HG02943 (cell line): ENCODE data around the gene RSPH10B.
"Not testable (repeated sequence)": the region's sequence is repeated elsewhere in the genome, so short reads cannot be mapped to it uniquely, and the experiment has no call there.

Experiments
- ATAC-seq: cut with Tn5 transposase; IDR thresholded peaks from one replicate; pipeline ENCODE4 v1.9.1; 2021; ENCODE audit warnings: mild to moderate bottlenecking, low read depth, moderate library complexity; ENCODE audit not compliant: unreplicated experiment

RSPH10B gene

GRCh38 chr7:5970347-5970911 is at the start of gene RSPH10B:
TSS of gene RSPH10B (minus strand) at chr7:5970689. CDS start at chr7:5967116, 3,573 bp downstream.
- ATAC-seq, result not testable (repeated sequence)

GRCh38 chr7:6016653-6016966 is 46.1 kb upstream of the RSPH10B start:
- ATAC-seq, result no peak

GRCh38 chr7:6015917-6016652 is 45.6 kb upstream of the RSPH10B start:
- no peak for ATAC-seq

DNA sequence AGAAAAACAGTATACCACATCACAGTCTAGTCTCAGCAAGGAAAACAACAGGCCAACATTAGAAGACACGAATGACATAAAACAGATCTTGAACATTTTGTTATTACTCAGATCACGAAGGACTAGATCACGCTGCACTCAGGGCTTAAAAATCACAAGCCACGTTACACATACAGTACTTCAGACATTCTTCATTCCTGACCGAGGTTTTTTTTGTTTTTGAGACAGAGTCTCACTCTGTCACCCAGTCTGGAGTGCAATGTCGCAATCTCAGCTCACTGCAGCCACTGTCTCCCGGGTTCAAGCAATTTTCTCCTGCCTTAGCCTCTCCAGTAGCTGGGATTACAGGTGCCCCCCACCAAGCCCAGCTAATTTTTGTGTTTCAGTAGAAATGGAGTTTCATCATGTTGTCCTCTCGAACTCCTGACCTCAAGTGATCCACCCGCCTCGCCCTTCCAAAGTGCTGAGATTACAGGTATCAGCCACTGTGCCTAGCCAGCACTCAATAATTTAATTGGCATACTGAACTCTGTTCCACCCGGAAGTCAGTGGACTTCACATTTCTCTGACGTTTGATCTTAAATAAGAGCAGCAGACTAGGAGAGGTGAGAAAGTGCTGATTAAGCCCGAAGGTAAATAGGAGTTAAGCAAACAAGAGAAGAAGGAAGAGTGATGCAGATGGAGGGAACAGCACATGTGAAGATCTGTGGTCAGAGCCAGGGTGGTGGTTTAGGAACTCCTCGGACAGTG is 42.0 kb upstream of the RSPH10B start:
- no peak for ATAC-seq

GRCh38 chr7:6011541-6011940 is 41.1 kb upstream of the RSPH10B start:
- no peak for ATAC-seq

- ATAC-seq, result not testable (repeated sequence)
These were observed 39.9 kb upstream of the RSPH10B start for GRCh38 chr7:6010370-6010769.

DNA sequence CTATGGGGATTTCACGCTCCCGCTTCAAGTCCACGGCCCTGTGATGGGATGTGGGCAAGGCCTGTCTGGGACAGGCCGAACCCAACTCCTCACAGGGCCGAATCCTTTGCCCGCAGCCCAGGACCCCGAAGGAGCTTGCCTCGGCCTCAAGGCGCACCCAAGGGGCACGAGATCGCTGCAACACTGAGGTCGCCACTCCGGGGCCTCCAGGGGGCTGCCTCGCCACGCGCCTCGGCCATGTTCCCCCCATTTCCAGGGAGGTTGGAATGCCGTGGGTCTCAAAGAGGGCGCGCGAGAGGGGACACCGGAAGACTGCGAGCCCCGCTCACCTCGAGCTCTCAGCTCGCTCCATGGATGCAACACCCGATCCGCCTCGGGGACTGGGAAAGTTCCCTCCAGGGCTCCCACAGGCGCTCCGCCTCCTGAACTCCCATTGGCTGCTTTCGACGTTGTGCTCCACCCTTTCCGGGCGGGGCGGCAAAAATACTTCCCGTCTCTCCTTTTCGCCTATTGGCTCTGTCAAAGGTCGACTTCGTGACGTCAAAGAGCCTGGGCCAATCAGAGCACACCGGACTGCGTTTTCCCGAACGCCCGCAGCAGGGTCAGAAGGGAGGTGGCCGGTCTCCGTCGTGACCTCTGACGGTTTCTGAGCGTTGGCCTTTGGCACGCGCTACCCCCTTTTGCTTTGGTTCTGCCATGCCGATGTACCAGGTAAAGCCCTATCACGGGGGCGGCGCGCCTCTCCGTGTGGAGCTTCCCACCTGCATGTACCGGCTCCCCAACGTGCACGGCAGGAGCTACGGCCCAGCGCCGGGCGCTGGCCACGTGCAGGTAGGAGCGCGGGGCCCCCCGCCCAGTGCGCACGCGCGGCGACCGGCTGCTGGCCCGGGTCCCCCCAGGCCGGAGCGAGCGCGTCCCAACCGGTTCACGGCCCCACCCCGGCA is 38.5 kb upstream of the RSPH10B start, which contains the start of the genes AIMP2 and PMS2:
Gene AIMP2 (plus strand): TSS at position 605 of the 944 bp plus-strand sequence. CDS start 92 bp downstream, at position 697.
Gene PMS2 (minus strand): TSS at position 382 of the 944 bp plus-strand sequence. CDS start 30 bp downstream, at position 352.
- ATAC-seq, result peak; percentile 94

- ATAC-seq, result not testable (repeated sequence)
These were observed 37.5 kb upstream of the RSPH10B start for GRCh38 chr7:6007835-6008590.

- ATAC-seq, result no peak
These were observed 36.9 kb upstream of the RSPH10B start for GRCh38 chr7:6007386-6007785.

- ATAC-seq, result no peak
These were observed 26.8 kb upstream of the RSPH10B start for GRCh38 chr7:5997210-5997808.

DNA sequence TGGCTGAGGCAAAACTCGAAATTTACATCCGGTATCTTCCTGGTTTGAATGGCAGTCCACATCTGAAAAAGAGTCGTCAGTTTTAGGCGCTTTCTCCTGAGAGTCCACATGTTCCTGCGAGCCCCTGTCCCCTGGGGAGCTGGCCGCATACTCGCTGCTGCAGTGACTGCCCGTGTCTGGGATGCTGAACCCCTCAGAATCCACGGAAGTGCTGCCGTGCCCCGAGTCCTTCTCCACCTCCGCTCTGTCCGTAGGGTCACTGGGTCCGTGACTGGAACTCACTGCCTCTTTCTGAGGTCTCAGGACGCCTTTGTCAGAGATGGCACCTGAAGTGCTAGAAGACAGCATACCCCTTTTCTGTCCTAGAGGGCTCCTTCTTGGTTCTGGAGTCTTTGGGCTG is 16.6 kb upstream of the RSPH10B start:
- not testable (repeated sequence) for ATAC-seq

DNA sequence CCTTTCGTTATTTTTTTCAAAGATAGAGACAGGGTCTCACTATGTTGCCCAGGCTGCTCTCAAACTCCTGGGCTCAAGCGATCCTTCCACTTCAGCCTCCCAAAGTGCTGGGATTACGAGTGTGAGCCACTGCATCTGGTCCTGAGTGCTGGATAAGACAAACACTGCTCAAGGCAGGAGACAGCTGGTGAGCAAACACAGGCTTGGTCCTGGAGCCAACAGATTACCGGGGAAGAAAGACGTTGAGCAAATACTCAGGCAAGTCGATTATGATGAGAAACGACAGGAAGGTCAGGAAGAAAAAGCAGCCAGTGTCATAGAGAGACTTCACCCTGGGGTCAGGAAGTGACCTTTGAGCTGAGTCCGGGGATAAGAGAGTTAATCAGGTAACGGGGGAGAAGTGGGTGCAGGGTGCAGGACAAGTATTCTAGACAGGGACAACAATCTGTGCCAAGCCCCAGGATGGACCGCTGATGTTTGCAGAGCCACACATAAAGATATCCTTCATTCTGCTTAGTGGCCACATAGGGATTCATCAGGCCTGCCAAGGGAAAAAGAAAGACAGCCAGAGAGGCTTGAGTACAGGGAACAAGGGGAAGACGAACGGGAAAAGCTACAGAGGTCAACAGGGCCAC is 9.3 kb upstream of the RSPH10B start:
- not testable (repeated sequence) for ATAC-seq

- not testable (repeated sequence) for ATAC-seq
These were observed 3.1 kb upstream of the RSPH10B start for GRCh38 chr7:5973580-5973979.

GRCh38 chr7:5963810-5964209 is 6.7 kb downstream of the RSPH10B start:
- not testable (repeated sequence) for ATAC-seq

GRCh38 chr7:5963205-5963604 is 7.3 kb downstream of the RSPH10B start:
- ATAC-seq, result not testable (repeated sequence)

DNA sequence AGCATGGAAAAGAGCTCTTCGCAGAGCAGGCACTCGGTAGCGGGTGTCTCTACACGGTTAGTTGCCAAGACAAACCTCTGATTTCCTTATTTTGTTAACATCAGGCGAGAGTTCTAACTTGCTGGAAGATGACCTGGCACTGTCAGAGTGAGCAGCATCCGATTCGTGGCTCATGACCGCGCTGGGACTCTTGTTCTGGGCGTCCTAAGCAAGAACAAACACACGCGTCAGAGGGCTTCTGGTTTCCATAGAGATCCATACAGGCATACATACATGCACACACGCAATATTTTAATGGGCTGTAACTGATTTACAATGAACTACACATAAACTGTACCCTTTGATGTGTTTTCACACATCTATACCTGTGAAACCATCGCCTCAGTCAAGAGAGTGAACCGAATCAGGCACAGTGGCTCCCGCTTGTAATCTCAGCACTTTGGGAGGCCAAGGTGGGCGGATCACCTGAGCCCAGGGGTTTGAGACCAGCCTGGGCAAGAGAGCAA is 35.5 kb downstream of the RSPH10B start:
- not testable (repeated sequence) for ATAC-seq

DNA sequence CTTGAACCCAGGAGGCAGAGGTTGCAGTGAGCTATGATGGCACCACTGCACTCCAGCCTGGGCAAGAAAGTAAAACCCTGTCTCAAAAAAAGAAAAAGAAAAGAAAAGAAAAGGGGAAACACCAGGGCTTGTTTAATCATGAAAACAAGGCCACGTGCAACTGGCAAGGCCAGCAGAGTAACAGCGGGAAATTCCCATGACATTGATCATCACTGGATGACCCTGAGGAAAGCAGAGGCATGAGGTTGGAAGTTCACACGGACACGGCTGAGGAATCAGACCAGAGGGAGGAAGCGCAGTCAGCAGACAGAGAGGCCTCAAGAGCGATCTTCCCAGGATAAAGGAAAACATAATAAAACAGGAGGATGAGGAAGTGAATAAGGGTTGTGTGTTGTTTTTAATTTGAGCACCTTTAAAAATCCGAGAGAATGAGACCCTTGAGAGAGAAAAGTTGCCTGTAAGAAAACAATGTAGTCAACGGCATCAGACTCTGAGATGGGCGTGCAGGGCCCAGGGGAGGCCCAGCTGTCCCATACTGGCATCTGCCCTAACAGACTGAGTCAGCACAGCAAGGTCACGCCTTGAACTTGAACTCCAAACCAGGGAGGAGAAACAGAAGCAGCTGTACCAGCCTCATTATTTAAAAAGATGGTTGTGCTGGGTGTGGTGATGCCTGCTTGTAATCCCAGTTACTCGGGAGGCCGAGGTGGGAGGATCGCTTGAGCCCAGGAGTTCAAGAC is 38.4 kb downstream of the RSPH10B start:
- not testable (repeated sequence) for ATAC-seq

DNA sequence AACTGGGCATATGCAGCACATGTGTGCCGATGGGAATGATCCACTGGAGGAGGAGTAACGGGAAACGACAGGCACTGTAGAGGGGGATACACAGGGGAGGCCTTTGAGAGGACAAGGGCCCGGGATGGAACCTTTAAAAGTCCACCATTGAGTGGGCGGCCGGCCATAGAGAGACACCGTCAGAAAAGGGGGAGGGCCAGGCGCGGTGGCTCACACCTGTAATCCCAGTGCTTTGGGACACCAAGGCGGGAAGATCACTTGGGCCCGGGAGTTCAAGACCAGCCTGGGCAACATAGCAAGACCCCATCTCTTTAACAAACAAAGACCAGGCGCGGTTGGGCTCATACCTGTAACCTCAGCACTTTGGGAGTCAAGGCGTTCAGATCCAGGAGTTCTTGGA is 39.2 kb downstream of the RSPH10B start:
- ATAC-seq, result not testable (repeated sequence)
